NCI-H526 treated with DMSO at 0.1 percent for 48 hours (cell line): ENCODE measurements around the gene TK2.

Experiments used
- DNase-seq: peaks from one replicate; lab custom pipeline; 2025; lab: John Stamatoyannopoulos, UW

The TK2 gene

GRCh38 chr16:66544016-66544757 lies 5.7 kb downstream of the TK2 start:
- no peak for DNase-seq

- DNase-seq = no peak
Measured at GRCh38 chr16:66543541-66543940, 6.4 kb downstream of the TK2 start.

GRCh38 chr16:66542396-66542795 lies 7.5 kb downstream of the TK2 start:
- DNase-seq = no peak

- no peak for DNase-seq
Measured at GRCh38 chr16:66541388-66542355, 8.2 kb downstream of the TK2 start.

GRCh38 chr16:66539623-66540469 lies 10.1 kb downstream of the TK2 start:
- DNase-seq = no peak

- no peak for DNase-seq
Measured at GRCh38 chr16:66538910-66539309, 11.0 kb downstream of the TK2 start.

- DNase-seq = no peak
Measured at GRCh38 chr16:66537236-66537635, 12.7 kb downstream of the TK2 start.

GRCh38 chr16:66536525-66536924 lies 13.4 kb downstream of the TK2 start:
- no peak for DNase-seq

GRCh38 chr16:66534376-66534799 lies 15.5 kb downstream of the TK2 start:
- DNase-seq = no peak

- no peak for DNase-seq
Measured at GRCh38 chr16:66529475-66529874, 20.4 kb downstream of the TK2 start.

GRCh38 chr16:66528294-66528693 lies 21.6 kb downstream of the TK2 start:
- DNase-seq = no peak

- DNase-seq = no peak
Measured at GRCh38 chr16:66525396-66526180, 24.3 kb downstream of the TK2 start.

GRCh38 chr16:66524601-66525164 lies 25.2 kb downstream of the TK2 start:
- no peak for DNase-seq

GRCh38 chr16:66523861-66524354 lies 26.0 kb downstream of the TK2 start:
- no peak for DNase-seq

GRCh38 chr16:66522816-66523590 lies 26.9 kb downstream of the TK2 start:
- DNase-seq = no peak

GRCh38 chr16:66521951-66522771 lies 27.8 kb downstream of the TK2 start:
- DNase-seq = no peak

GRCh38 chr16:66521252-66521713 lies 28.6 kb downstream of the TK2 start:
- no peak for DNase-seq

- no peak for DNase-seq
Measured at GRCh38 chr16:66520406-66521170, 29.3 kb downstream of the TK2 start.
